ENCODE measurements around the gene ZNF692.
A peak's percentile ranks its signal among the peaks of the same experiment; 100 is the strongest.

Gene ZNF692

DNA sequence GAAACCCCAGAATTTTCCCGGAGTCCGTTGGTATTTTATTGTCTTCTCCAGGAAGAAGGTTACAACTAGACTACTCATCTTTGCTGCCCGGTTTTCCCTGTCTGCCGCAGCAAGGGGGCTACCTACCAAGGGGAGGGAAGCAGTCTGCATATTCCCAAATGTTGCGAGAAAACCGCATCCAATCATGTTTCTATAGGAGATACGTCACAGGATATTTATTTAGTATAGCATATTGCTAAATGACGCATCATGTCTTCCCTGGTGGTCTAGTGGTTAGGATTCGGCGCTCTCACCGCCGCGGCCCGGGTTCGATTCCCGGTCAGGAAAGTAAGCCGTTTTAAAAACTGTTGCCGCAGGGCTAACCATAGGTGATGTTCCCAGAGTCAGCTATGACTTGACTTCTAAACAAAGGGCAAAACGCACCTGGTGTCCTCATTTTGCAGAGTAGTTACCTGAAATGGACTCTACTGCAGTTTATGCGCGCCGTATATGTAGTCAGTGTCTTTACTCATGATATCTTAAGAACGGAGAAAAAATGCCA is 15.2 kb upstream of the ZNF692 start:
- peak; percentile 85 for DNase-seq

DNA sequence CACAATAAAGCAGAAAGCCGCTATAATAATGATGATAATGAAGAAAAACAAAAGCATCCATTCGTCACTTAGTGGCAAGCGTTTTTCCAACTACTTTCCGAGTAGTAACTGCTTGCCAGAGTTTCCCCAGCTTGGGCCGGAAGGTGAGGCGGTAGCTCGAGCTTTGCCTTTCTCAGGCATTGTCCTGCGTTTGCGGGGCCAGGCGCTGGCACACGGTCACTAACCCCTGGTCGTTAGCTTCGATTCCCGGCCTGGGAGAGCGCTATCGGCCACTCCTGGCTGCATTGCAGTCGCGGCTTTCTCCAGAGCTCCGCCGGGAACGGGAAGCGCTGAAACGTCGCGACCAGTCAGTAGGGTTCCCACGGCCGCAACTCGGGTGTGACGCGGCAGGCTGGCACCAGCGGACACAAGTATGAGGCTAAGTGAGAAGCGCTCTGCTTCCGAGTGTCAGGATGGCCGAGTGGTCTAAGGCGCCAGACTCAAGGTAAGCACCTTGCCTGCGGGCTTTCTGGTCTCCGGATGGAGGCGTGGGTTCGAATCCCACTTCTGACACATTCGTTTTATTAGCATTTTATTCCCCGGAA is 14.6 kb upstream of the ZNF692 start:
- DNase-seq, result peak; percentile 91

DNA sequence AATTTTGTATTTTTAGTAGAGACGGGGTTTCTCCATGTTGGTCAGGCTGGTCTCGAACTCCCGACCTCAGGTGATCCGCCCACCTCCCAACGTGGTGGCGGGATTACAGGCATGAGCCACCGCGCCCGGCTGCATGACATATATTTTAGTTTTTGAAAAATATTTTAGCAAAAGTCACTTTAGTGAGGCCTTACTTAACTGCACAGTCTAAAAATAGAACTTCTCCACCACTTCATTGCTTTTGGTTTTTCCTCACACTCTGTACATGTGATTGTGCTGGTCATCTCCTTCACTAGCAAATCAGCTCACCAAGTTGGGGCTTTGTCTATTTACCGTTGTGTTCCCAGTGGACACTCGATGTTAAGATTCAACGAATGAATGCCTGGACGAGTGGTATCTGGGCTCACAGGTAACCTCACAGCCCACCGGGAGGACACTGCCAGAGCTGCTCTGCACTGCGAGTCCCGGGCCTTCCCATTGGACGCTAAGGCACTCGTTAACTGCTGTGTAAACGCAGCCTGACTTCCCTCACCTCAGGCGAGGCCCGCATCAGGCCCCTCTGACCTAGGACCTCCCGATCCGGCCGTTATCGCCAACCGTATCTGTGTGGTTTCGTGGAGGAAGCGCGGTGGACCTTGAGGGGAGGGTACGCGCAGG is 14.0 kb upstream of the ZNF692 start:
- peak; percentile 72 for DNase-seq

DNA sequence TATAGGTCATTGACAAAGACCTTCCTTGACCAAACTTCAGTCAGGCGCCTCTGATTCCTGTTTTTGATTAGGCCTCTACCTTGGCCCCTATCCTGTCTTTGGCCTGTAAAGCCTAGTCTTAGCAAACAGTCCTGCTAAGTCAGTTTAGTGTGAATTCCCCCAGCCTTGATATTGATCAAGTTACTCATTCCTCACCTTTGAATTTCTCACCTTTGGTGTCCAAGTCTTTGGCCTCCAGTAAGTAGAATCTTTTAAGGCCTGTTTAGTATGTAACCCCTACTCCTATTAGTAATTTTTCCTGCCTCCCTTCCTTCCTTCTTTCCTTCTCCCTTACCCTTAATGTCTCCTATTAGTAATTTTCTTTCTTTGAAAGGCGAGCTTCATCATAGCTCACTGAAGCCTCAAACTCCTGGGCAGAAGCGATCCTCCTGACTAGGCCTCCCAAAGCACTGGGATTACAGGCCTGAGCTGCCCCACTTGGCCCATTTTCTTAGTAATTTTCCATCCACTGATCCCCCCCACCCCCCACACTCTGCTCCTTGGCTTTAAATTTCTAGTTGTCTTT is 13.0 kb upstream of the ZNF692 start:
- DNase-seq, result no peak

DNA sequence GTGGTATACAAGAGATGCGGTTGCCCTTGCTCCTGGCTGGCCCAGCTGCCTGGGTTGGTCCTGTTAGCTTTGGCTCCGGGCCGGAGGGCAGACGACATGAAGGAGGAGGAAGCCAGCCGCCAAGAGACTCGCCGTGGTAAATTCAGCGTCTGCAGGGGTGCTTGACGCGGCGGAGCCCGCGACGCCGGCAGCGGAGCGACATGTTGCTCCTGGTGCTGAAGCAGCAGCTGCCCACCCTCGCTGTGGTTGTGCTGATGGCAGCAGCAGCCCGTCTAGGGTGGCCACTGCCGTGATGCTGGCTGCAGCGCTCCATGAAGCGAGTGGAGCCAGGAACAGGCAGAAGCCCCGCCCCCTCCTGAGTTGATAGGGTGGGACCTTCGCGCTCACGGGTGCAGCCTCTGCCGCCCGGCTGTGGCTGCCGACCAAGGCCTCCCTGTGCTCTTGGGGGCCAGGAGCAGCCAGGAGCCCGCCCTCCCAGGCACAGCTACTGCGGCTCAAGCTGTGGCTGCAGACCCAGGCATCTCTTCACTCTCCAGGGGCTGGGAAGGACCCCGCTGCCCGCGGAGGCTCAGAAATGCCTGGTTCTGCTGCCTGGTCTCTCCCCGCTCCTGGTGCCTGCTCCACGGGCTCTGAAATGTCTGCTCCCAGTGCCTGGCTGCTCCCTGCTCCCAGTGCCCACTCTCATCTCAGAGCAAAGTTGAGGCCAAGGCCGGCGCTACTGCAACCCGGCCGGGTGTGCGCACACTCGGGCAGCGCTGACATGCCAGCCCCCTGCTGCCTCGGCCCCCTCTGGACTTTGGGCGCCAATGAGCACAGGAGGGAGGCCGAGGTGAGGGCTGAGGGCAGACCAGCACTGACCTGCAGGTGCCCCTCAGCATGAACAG is 4.4 kb upstream of the ZNF692 start:
- peak; percentile 51 for DNase-seq

DNA sequence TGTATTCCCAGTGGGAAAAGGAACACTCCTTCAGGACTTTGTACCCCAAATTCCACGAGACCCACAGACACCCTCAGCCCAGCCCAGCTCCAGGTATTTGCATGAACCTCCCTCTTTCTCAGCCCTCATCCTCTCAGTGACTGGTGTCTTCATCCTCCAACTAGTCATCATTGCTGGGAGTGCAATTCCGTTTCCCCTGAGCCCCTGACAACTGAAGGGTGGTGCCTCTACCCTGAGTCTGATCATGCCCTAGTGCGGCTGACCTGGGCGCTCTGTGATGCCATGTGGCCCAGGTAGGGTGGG is 3.8 kb upstream of the ZNF692 start:
- DNase-seq, result no peak

DNA sequence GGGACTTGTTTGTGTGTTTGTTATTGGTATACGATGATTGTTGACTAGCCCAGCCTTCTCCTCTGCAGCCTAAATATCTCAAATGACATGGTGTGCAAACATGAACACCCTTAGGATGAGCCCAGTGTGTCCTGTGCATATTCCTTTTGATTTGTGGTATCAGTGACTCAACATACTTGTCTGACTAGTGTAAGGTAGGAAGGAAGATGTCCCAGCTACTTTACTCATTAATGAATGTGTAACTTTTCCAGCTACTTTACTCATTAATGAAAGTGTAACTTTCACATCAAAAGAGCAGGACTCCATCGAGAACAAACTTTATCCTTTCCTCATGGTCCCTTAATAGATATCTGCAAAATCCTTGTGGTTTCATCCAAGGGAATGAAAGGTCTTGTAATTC is 2.7 kb upstream of the ZNF692 start:
- DNase-seq, result no peak

DNA sequence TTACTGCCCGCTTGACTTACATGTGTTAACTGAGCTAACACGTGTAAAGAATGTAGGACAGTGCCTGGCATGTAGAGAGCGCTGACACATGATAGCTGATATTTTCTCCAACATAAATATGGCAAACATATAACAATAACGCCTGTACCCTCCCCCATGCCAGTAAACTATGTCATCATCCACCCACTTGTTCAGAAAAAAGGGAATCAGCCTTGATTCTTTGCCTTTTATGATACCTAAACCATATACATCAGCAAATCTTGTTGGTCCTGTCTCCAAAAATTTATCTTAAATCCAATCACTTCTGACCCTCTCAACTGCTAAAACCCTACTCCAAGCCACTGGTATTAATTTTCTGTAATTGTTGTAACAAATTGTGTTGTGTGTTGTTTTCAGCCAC is 1.1 kb upstream of the ZNF692 start:
- no peak for DNase-seq

DNA sequence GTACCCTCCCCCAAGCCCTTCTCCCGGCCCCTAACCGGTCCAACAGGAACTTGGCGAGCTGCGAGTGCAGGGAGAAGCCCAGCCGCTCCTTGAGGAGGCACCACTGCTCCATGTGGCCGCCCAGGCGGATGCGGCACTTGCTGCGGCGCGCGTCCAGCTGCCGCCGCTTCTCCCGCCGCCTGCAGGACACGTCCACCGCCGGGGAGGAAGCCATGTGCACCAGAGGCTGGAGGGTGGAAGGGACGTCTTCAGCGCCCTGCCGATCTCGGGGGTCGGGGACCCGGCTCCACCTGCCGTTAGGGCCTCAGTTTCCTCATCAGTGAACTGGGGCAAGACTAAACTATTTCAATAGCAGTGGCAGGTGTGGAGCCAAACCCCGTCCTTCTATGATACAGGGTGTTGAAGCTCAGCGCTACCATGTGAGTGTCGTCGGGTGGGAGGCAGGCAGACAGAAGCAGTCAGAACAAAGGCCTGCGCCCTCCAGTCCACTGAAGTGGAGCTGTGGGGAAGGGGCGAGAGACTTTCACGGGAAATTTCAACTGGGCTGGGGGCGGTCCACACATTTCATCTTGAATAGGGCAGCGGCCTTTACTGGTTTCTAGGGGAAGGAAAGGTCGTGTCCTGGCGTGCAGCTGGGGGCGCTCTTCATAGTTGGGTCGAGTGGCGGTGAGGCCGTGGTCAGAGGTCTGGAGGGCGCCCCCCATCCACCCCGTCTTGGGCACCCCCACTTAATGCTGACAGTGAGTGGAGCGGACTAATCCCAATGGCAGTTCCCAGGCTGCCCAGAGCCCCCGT is 592 bp downstream of the ZNF692 start:
- peak; percentile 2 for DNase-seq

DNA sequence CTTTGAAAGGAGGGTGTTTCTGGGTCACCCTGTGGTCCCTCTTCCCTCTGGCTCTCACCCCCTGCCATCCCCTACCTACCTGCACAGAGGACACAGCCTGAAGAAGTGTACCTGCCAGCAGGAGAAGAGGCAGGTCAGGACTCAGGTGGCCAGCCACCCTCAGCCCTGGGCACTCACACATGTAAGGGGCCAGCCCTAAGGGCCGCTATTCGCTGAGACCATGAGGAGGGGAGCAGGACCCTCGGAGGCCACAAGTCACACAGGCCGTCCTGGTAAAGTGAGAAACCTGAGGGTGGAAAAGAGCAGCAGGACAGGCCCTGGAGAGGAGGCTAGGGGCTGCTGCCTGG is 1.2 kb downstream of the ZNF692 start:
- DNase-seq, result no peak

DNA sequence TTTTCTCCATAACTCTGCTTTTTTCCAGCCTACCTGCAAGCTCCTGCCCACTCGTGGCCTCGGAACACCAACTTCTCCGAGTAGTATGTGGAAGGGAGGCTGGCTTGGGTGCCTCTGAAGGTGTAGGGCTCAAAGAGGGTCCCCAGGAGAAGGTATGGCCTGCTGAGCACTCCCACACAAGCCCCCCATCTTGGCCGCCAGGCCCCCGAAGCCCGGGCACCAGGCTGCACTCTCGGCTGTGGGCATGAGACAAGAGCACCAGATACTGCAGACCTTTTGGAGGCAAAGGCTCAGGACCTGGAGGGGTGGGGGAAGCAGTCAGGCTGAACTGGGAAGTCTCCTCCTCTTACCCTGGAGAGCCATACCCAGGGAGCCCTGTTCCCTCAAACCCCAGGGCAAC is 1.7 kb downstream of the ZNF692 start:
- no peak for DNase-seq

DNA sequence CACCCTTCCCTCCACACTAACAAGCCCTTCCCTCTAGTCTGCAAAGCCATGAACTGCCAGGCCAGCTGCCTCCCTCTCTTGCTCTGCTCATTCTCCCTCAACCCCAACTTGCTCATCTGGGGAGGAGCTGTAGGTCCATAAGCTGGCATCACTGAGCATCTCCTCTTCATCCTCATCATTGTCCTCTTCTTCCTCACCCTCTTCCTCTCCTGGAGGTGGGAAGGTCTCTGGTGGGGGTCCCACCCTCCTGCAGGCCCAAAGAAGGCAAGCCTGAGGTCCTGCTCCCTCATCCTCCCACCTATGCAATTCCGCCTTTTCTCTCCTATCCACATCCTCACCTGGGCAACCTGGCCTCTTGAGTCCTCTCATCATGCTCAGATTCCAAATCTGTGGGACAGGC is 2.7 kb downstream of the ZNF692 start:
- DNase-seq, result no peak

DNA sequence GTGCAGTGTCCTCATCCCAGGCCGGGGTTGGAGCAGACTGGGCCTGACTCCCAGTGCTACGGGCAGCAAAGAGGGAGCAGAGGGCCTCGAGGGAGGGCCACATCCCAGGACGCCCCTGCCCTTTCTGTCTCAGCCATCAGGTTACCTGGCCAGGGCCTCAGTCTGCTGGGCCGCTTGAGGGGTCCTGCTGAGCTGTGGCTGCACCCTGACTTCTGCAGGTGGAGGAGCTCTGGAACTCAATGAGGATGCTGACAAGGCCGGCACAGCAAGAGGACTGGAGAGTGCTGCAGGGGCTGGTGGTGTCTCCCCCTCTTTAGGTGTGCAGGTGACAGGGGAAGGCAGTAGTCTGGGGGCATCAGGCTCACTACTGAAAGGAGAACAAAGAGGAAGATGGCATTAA is 3.3 kb downstream of the ZNF692 start:
- no peak for DNase-seq

DNA sequence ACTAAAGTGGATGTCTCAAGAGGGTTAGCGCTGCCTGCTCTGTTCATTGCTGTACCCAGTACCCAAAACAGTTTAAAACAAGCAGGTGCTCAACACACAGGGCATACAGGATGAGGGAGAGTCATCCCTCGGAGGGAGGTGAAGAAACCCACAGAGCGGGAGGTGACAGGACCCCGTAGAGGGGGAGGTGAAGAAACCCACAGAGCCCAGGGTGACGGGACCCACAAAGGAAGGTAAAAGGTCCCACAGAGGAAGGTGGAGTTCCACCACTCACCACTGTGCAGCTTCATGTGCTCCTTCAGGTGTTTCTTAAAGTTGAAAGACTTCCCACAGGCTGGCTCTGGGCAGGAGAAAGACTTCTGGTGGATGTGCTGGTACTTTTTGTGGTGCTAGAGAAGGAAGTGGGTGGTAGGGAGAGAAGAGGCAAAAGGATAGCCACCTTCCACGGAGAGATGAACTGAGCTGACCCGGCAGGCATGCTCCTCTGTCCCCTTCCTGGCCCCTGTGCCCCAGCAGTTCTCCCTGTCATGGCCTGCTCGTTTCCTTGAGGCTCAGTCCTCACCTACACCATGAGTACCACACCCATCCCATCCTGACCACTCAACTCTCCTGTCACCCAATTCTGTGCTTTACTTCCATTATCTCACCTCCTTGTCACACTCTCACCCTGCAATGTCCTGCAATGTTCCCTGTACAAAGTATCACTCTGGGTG is 5.1 kb downstream of the ZNF692 start:
- no peak for DNase-seq

DNA sequence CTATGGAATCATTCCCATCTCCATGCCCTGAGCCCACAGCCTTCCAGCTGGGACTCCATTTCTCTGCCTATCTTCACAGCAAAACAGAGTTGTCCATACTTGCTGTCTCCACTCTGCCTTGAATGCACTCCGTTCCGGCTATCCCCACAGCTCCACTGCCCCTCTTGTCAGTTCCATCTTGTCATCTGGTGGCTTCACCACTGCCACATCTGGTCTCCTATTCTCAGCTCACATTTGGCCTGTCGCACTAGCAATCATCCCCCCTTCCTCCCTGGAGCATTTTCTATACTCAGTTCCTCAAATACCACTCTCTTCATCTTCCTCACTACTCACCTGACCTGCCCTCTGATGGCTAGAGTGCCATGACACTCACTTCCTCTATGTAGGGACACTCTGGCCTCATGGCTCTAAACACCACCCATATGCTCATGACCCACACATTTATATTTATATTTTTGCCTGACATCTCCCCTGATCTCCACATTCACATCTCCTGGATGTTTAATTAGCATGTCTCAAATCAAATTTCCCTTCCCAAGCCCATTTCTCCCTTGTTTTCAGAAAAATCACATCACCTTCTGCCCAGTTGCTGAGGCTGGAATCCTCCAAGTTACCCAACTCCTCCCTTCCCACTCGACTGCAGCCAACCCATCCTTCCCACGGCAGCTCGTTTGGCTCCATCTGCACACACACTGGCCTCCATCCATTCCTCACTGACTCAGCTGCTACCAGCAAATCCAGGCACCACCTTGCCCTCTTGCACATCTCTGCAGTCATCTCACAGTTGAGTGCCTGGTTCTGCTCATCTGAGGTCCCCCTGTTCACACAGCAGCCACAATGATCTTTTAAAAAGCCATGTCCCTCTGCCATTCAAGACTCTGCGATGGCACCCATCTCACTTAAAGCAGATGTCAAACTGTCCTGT is 6.1 kb downstream of the ZNF692 start:
- no peak for DNase-seq

DNA sequence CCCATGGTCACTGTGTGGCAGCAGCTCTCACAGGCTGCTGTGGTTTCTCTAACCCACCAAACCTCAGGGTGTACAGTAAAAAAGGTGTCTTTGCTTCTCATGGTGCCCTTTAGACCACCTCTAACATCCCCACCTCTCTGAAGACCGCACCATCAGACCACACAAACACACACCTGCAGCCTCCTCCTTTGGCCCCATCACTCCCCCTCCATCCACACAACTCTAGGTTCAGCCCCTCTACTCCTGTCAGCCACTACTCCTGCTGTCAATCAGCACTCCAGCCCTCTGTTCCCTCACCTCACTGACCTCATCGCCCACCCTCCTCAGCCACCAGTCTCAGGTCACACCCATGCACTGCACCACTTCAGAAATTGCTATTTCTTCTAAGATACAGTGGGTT is 7.5 kb downstream of the ZNF692 start:
- no peak for DNase-seq

DNA sequence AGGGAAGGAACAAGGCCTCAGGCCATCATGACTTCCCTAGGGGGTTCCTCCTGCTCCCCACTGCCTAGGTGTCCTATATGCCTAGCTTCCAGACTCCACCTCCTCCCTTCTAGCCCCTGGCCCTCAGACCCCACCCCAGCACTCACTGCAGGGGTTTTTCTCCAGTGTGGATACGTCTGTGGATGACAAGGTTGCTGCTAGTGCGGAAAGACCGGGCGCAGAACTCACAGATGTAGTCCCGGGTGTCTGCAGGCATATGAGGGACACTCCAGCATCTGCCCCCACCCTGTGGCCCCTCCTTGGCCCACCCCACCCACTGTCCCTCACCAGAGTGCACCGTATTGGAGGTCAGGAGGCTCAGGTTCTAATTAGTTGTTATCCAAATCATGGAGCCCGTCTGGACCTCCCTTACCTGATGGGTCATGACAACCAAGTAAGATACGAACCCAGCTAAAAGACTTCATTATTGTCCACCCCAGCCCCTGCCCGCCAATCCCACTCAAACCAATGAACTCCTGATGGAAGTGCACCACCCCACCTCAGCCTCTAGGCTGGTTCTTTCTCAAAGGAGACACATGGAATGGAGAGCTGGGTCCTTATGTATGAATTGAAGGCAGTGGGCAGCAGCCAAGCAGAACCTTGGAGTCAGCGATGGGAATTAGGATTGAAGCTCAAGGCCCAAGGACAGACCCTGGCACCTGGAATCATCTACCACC is 8.2 kb downstream of the ZNF692 start:
- DNase-seq, result no peak

DNA sequence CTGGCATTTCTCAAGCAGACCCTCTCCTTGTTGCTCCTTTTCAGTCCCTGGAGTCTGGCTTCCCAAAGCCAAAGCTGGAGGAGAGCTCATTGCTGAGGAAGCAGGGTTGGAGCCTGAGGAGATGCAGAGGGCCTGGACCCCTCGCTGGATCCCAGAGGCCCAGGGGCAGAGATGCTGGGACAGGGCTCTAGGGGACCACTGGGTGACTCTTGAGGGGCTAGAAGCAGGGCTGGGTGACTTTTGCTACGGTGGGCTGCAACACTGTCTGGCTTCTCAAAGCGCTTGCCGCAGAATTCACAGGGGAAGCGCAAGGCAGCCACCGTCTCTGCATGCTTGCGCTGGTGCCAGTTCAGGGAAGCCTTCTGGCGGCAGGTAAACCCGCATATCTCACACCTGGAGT is 8.8 kb downstream of the ZNF692 start:
- no peak for DNase-seq

DNA sequence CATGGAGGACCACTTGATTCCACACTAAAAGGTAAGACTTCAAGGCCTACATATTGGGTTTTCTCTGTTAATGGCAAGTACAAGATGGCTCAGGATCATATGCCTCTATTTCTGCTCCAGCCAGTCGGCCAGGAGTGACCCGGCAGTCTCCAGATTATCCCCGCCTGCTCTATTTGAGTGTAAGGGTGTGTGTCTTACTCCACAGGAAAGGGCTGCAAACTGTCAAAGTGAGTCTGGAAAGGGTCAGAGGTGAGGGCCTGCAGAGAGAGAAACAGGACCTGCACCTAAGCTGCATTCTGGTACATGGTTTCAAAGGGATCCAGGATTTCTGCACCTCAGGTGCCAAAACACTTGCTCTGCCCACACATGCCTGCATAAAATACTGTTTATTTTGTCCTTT is 9.2 kb downstream of the ZNF692 start:
- no peak for DNase-seq

DNA sequence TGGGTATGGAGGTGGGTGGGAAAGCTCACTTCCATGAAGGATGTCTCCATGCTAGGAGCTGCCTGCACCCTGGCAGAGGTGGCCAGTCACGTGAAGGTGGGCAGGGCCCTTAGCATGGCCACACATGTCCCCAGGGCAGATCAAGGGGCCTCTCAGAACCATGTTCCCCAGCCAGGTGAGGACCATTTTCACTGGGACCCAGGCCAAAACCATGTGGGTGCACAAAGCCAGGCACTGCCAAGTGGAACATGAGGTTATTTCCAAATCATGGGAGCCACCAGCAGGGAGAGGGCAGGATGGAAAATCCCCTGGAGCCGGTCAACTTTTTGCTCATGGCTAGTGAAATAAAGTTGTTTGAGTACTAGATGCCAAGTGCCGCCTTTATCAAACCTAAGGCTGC is 9.7 kb downstream of the ZNF692 start:
- DNase-seq, result no peak

DNA sequence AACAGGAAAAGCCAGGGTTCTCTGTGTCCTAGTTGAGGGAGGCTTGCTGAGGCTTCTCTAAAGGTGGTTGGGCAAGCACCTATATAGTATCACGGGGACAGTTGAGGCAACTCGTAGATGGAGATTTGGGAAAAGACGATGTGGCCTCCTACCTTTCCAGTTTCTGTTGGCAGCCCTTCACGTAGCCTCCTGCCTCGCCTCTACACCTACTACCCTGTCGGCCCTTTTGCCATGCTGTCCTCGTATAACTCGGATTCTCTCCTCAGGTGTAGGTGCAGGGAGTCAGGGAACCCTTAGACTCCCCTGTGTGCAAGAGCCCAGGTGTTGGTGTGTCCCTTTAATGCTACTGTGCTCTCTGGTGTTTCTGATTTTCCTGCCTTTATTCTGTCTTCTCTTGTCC is 10.3 kb downstream of the ZNF692 start:
- DNase-seq, result no peak

Measured in NCI-H748 treated with DMSO at 0.1 percent for 48 hours (cell line).